HG02588 (cell line): Measurements from ENCODE around the gene SH3TC1.

Experiments
- ATAC-seq: cut with Tn5 transposase; IDR thresholded peaks from one replicate; pipeline ENCODE4 v1.9.1; 2021; ENCODE audit warnings: mild to moderate bottlenecking, moderate library complexity; ENCODE audit not compliant: unreplicated experiment

The SH3TC1 gene

GRCh38 chr4:8259743-8260430 is 60.8 kb downstream of the SH3TC1 start:
- ATAC-seq, result no peak

- ATAC-seq, result no peak
Observed at GRCh38 chr4:8260656-8261111, 61.6 kb downstream of the SH3TC1 start.

- no peak for ATAC-seq
Observed at GRCh38 chr4:8261851-8262535, 62.9 kb downstream of the SH3TC1 start.

- no peak for ATAC-seq
Observed at GRCh38 chr4:8262637-8263322, 63.7 kb downstream of the SH3TC1 start.

GRCh38 chr4:8263397-8263796 is 64.3 kb downstream of the SH3TC1 start:
- no peak for ATAC-seq

- ATAC-seq, result no peak
Observed at GRCh38 chr4:8264106-8264505, 65.0 kb downstream of the SH3TC1 start.

- ATAC-seq, result no peak
Observed at GRCh38 chr4:8265171-8265929, 66.3 kb downstream of the SH3TC1 start.

GRCh38 chr4:8266088-8266487 is 67.0 kb downstream of the SH3TC1 start:
- no peak for ATAC-seq

GRCh38 chr4:8266508-8266907 is 67.4 kb downstream of the SH3TC1 start:
- no peak for ATAC-seq

GRCh38 chr4:8267077-8267476 is 68.0 kb downstream of the SH3TC1 start:
- no peak for ATAC-seq

GRCh38 chr4:8268211-8268610 is 69.1 kb downstream of the SH3TC1 start:
- no peak for ATAC-seq

- no peak for ATAC-seq
Observed at GRCh38 chr4:8268901-8269534, 69.9 kb downstream of the SH3TC1 start.

GRCh38 chr4:8269535-8270417 is 70.7 kb downstream of the SH3TC1 start, which contains the start of gene HTRA3:
Gene HTRA3 (plus strand): TSS chr4:8269754. CDS start chr4:8269969, 215 bp downstream.
- ATAC-seq, result no peak

GRCh38 chr4:8270418-8270771 is 71.3 kb downstream of the SH3TC1 start:
- ATAC-seq, result no peak

- no peak for ATAC-seq
Observed at GRCh38 chr4:8270912-8271815, 72.1 kb downstream of the SH3TC1 start.

- ATAC-seq, result no peak
Observed at GRCh38 chr4:8271821-8272220, 72.7 kb downstream of the SH3TC1 start.

GRCh38 chr4:8272472-8273428 is 73.7 kb downstream of the SH3TC1 start:
- ATAC-seq, result no peak

- ATAC-seq, result no peak
Observed at GRCh38 chr4:8273450-8273849, 74.4 kb downstream of the SH3TC1 start.
